Measurements from ENCODE around the gene RCAN1.

The RCAN1 gene

DNA sequence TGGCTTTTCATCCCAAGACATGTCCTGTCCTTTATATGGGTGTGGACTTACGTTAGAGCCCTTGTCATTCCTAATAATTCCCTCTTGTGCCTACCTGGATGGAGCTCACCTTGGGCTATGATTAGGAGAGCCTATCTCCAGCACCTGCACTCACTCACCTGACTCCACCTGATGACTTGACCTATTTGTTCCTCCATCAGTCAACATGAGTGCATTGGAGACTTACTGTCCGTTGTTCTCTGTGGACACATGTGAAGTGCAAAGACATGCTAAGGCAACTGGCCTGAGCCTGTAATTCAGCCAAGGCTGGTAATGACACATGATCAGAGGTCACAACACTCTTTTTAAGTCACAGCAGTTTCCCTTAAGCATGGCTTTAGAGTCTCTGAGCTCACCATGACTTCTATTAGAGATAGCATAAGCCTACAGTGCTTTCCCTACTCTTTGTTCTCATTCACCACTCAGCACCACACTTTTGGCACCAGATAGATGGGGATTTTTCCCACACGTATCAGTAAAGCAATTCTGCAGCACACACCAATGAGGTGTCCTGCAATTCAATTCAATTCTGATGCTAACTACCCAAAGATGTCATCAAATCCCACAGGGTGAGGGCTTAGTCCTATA, 112.3 kb downstream of the RCAN1 start:
- Histone ChIP-seq H3K79me2 (ENCODE audit: control insufficient read depth, low read length) (no peaks in the 10 kb centered on the region), H3K4me1 (ENCODE audit: control insufficient read depth, low read length) (no peaks in the 10 kb centered on the region)

GRCh38 chr21:34501716-34502115, 113.2 kb downstream of the RCAN1 start:
- no peak for TF ChIP-seq EZH2phosphoT487 (IDR thresholded peaks at IDR 0.05; ENCODE audit: borderline replicate concordance, low read length)
- TF ChIP-seq, protein P1, sequence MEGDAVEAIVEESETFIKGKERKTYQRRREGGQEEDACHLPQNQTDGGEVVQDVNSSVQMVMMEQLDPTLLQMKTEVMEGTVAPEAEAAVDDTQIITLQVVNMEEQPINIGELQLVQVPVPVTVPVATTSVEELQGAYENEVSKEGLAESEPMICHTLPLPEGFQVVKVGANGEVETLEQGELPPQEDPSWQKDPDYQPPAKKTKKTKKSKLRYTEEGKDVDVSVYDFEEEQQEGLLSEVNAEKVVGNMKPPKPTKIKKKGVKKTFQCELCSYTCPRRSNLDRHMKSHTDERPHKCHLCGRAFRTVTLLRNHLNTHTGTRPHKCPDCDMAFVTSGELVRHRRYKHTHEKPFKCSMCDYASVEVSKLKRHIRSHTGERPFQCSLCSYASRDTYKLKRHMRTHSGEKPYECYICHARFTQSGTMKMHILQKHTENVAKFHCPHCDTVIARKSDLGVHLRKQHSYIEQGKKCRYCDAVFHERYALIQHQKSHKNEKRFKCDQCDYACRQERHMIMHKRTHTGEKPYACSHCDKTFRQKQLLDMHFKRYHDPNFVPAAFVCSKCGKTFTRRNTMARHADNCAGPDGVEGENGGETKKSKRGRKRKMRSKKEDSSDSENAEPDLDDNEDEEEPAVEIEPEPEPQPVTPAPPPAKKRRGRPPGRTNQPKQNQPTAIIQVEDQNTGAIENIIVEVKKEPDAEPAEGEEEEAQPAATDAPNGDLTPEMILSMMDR (IDR thresholded peaks at IDR 0.05; ENCODE audit: low read depth, low read length, poor library complexity, severe bottlenecking): no peak
- H3K9me3 ChIP-seq (ENCODE audit: control insufficient read depth, insufficient read depth, low read length): no peaks in the 10 kb centered on the region
- no peaks in the 10 kb centered on the region for H3K36me3 ChIP-seq (ENCODE audit: control insufficient read depth, low read length)
- no peak overlapping the region for H3K27ac ChIP-seq (ENCODE audit: low read depth, low read length)
- H3F3A ChIP-seq (ENCODE audit: control insufficient read depth, insufficient read depth): no peaks in the 10 kb centered on the region
- H3K27me3 ChIP-seq (ENCODE audit: control insufficient read depth, low read length): peaks cover 9% of the 10 kb centered on the region
- H3K4me1 ChIP-seq (ENCODE audit: control insufficient read depth, low read length): no peaks in the 10 kb centered on the region
- no peaks in the 10 kb centered on the region for H3K79me2 ChIP-seq (ENCODE audit: control insufficient read depth, low read length)
- no peak overlapping the region for H3K4me3 ChIP-seq (ENCODE audit: low read length)
- no peaks in the 10 kb centered on the region for H4K20me1 ChIP-seq (ENCODE audit: control insufficient read depth, insufficient read depth, low read depth, low read length)
- no peaks in the 10 kb centered on the region for H3K9me2 ChIP-seq (replicated peaks; ENCODE audit: control insufficient read depth, low read length)
- no peak overlapping the region for H3K4me2 ChIP-seq (ENCODE audit: low read length)

More for the DNA sequence above, 112.3 kb downstream of the RCAN1 start:
- H3K9me3 ChIP-seq (ENCODE audit: control insufficient read depth, insufficient read depth, low read length): no peaks in the 10 kb centered on the region
- H3K36me3 ChIP-seq (ENCODE audit: control insufficient read depth, low read length): no peaks in the 10 kb centered on the region
- no peaks in the 10 kb centered on the region for H3F3A ChIP-seq (ENCODE audit: control insufficient read depth, insufficient read depth)
- TF ChIP-seq EZH2phosphoT487 (IDR thresholded peaks at IDR 0.05; ENCODE audit: borderline replicate concordance, low read length): no peak
- TF ChIP-seq, protein P1 (IDR thresholded peaks at IDR 0.05; ENCODE audit: low read depth, low read length, poor library complexity, severe bottlenecking): no peak
- no peak overlapping the region for H3K4me3 ChIP-seq (ENCODE audit: low read length)
- no peaks in the 10 kb centered on the region for H3K9me2 ChIP-seq (replicated peaks; ENCODE audit: control insufficient read depth, low read length)
- H3K27ac ChIP-seq (ENCODE audit: low read depth, low read length): no peak overlapping the region
- H3K4me2 ChIP-seq (ENCODE audit: low read length): no peak overlapping the region
- no peaks in the 10 kb centered on the region for H4K20me1 ChIP-seq (ENCODE audit: control insufficient read depth, insufficient read depth, low read depth, low read length)
- H3K27me3 ChIP-seq (ENCODE audit: control insufficient read depth, low read length): peaks cover 9% of the 10 kb centered on the region

GRCh38 chr21:34500191-34500590, 114.7 kb downstream of the RCAN1 start:
- no peak overlapping the region for H3K4me3 ChIP-seq (ENCODE audit: low read length)
- no peaks in the 10 kb centered on the region for H3K9me3 ChIP-seq (ENCODE audit: control insufficient read depth, insufficient read depth, low read length)
- H3F3A ChIP-seq (ENCODE audit: control insufficient read depth, insufficient read depth): no peaks in the 10 kb centered on the region
- no peak overlapping the region for H3K27ac ChIP-seq (ENCODE audit: low read depth, low read length)
- no peaks in the 10 kb centered on the region for H3K9me2 ChIP-seq (replicated peaks; ENCODE audit: control insufficient read depth, low read length)
- H4K20me1 ChIP-seq (ENCODE audit: control insufficient read depth, insufficient read depth, low read depth, low read length): no peaks in the 10 kb centered on the region
- H3K36me3 ChIP-seq (ENCODE audit: control insufficient read depth, low read length): no peaks in the 10 kb centered on the region
- peaks cover 9% of the 10 kb centered on the region; the same call in 1 of the 2 replicates for H3K27me3 ChIP-seq (ENCODE audit: control insufficient read depth, low read length)
- no peak for TF ChIP-seq EZH2phosphoT487 (IDR thresholded peaks at IDR 0.05; ENCODE audit: borderline replicate concordance, low read length)
- TF ChIP-seq, protein P1 (IDR thresholded peaks at IDR 0.05; ENCODE audit: low read depth, low read length, poor library complexity, severe bottlenecking): no peak
- H3K4me2 ChIP-seq (ENCODE audit: low read length): no peak overlapping the region
- no peaks in the 10 kb centered on the region for H3K79me2 ChIP-seq (ENCODE audit: control insufficient read depth, low read length)
- H3K4me1 ChIP-seq (ENCODE audit: control insufficient read depth, low read length): no peaks in the 10 kb centered on the region
